NCI-H2081 treated with DMSO at 0.1 percent for 48 hours (cell line): ENCODE data around the gene FAM241A.

Source experiments
- DNase-seq: peaks from one replicate; lab custom pipeline; 2025; lab: John Stamatoyannopoulos, UW

The FAM241A gene

GRCh38 chr4:112214390-112215264, 69.4 kb downstream of the FAM241A start:
- no peak for DNase-seq

- no peak for DNase-seq
Measured at GRCh38 chr4:112219826-112220366, 74.6 kb downstream of the FAM241A start.

- DNase-seq = no peak
Measured at GRCh38 chr4:112222219-112222955, 77.1 kb downstream of the FAM241A start.

GRCh38 chr4:112225157-112225556, 79.9 kb downstream of the FAM241A start:
- DNase-seq = no peak

- peak; percentile 46 for DNase-seq
Measured at GRCh38 chr4:112230879-112231778, 85.9 kb downstream of the FAM241A start.

GRCh38 chr4:112231779-112232713, 86.8 kb downstream of the FAM241A start, which contains the start of gene AP1AR:
Gene AP1AR, plus strand, starts transcription at chr4:112231787. Its CDS starts 305 bp downstream, at chr4:112232092.
- DNase-seq = peak; percentile 5

- no peak for DNase-seq
Measured at GRCh38 chr4:112234952-112235609, 89.8 kb downstream of the FAM241A start.

GRCh38 chr4:112236040-112236439, 90.8 kb downstream of the FAM241A start:
- no peak for DNase-seq

- DNase-seq = no peak
Measured at GRCh38 chr4:112238833-112239232, 93.6 kb downstream of the FAM241A start.
